Activated T-cell treated with anti-CD3 and anti-CD28 coated beads, Interleukin-2, amount 50 U/mL, for 24 hours (primary cell): ENCODE data around the gene EDEM1.

Experiments
- DNase-seq: peaks from one replicate; pipeline ENCODE4 v3.0.0-alpha.2; 2020
- H3K27ac Mint-ChIP-seq: 2 replicates; pipeline ENCODE4 v1.8.0; 2020; ENCODE audit warnings: mild to moderate bottlenecking, mixed read lengths
- H3K27me3 Mint-ChIP-seq: 2 replicates; pipeline ENCODE4 v1.8.0; 2020; ENCODE audit warnings: mixed read lengths
- H3K36me3 Mint-ChIP-seq: 2 replicates; pipeline ENCODE4 v1.8.0; 2020; ENCODE audit warnings: low read depth, mixed read lengths
- H3K4me1 Mint-ChIP-seq: 2 replicates; pipeline ENCODE4 v1.8.0; 2020; ENCODE audit warnings: low read depth, mixed read lengths
- H3K4me3 Mint-ChIP-seq: 2 replicates; pipeline ENCODE4 v1.8.0; 2020; ENCODE audit warnings: mild to moderate bottlenecking, moderate library complexity, mixed read lengths
- H3K9me3 Mint-ChIP-seq: 2 replicates; pipeline ENCODE4 v1.8.0; 2020; ENCODE audit warnings: mixed read lengths

The EDEM1 gene

GRCh38 chr3:5198986-5199731 lies 11.7 kb downstream of the EDEM1 start:
- Mint-ChIP-seq H3K4me1 (peaks cover 81% of the 10 kb centered on the region), H3K4me3 (peak overlapping the region; percentile 61), H3K27me3 (no peaks in the 10 kb centered on the region), H3K27ac (peak overlapping the region; percentile 97), H3K9me3 (no peaks in the 10 kb centered on the region), H3K36me3 (peaks cover 94% of the 10 kb centered on the region)
- no peak for DNase-seq

- Mint-ChIP-seq H3K9me3 (no peaks in the 10 kb centered on the region), H3K4me3 (no peak overlapping the region), H3K27me3 (no peaks in the 10 kb centered on the region), H3K4me1 (peaks cover 77% of the 10 kb centered on the region), H3K36me3 (peaks cover 94% of the 10 kb centered on the region), H3K27ac (peak overlapping the region; percentile 71)
- no peak for DNase-seq
These were observed 14.0 kb downstream of the EDEM1 start for GRCh38 chr3:5201536-5201935.

GRCh38 chr3:5202222-5202621 lies 14.7 kb downstream of the EDEM1 start:
- Mint-ChIP-seq H3K27me3 (no peaks in the 10 kb centered on the region), H3K36me3 (peaks cover 94% of the 10 kb centered on the region), H3K4me3 (no peak overlapping the region), H3K9me3 (no peaks in the 10 kb centered on the region), H3K27ac (peak overlapping the region; percentile 71), H3K4me1 (peaks cover 71% of the 10 kb centered on the region)
- no peak for DNase-seq

- Mint-ChIP-seq H3K36me3 (peaks cover 94% of the 10 kb centered on the region), H3K27me3 (no peaks in the 10 kb centered on the region), H3K4me3 (peak overlapping the region; percentile 38), H3K4me1 (peaks cover 43% of the 10 kb centered on the region), H3K9me3 (no peaks in the 10 kb centered on the region), H3K27ac (peak overlapping the region; percentile 93)
- peak; percentile 47 for DNase-seq
These were observed 17.8 kb downstream of the EDEM1 start for GRCh38 chr3:5205165-5205941.

GRCh38 chr3:5210926-5211325 lies 23.4 kb downstream of the EDEM1 start:
- H3K36me3 Mint-ChIP-seq, result peaks cover 98% of the 10 kb centered on the region
- no peak for DNase-seq
- H3K4me3 Mint-ChIP-seq, result no peak overlapping the region
- no peaks in the 10 kb centered on the region for H3K9me3 Mint-ChIP-seq
- peak overlapping the region; percentile 66 for H3K27ac Mint-ChIP-seq
- peaks cover 21% of the 10 kb centered on the region for H3K4me1 Mint-ChIP-seq
- H3K27me3 Mint-ChIP-seq, result no peaks in the 10 kb centered on the region

- H3K36me3 Mint-ChIP-seq, result peaks cover 95% of the 10 kb centered on the region
- no peaks in the 10 kb centered on the region for H3K27me3 Mint-ChIP-seq
- H3K4me1 Mint-ChIP-seq, result peaks cover 17% of the 10 kb centered on the region
- DNase-seq, result no peak
- peak overlapping the region; percentile 85 for H3K27ac Mint-ChIP-seq
- H3K9me3 Mint-ChIP-seq, result no peaks in the 10 kb centered on the region
- H3K4me3 Mint-ChIP-seq, result no peak overlapping the region
These were observed 25.4 kb downstream of the EDEM1 start for GRCh38 chr3:5212628-5213573.

GRCh38 chr3:5213574-5213966 lies 26.1 kb downstream of the EDEM1 start:
- Mint-ChIP-seq H3K27me3 (no peaks in the 10 kb centered on the region), H3K27ac (peak overlapping the region; percentile 85), H3K9me3 (no peaks in the 10 kb centered on the region), H3K4me1 (peaks cover 15% of the 10 kb centered on the region), H3K4me3 (no peak overlapping the region), H3K36me3 (peaks cover 95% of the 10 kb centered on the region)
- no peak for DNase-seq

GRCh38 chr3:5214352-5214751 lies 26.8 kb downstream of the EDEM1 start:
- peak overlapping the region; percentile 85 for H3K27ac Mint-ChIP-seq
- no peak overlapping the region for H3K4me3 Mint-ChIP-seq
- no peaks in the 10 kb centered on the region for H3K9me3 Mint-ChIP-seq
- peaks cover 95% of the 10 kb centered on the region for H3K36me3 Mint-ChIP-seq
- H3K4me1 Mint-ChIP-seq, result peaks cover 15% of the 10 kb centered on the region
- H3K27me3 Mint-ChIP-seq, result no peaks in the 10 kb centered on the region
- DNase-seq, result no peak

- Mint-ChIP-seq H3K27me3 (no peaks in the 10 kb centered on the region), H3K4me1 (peaks cover 8% of the 10 kb centered on the region), H3K27ac (peak overlapping the region; percentile 83), H3K9me3 (no peaks in the 10 kb centered on the region), H3K4me3 (no peak overlapping the region), H3K36me3 (peaks cover 78% of the 10 kb centered on the region)
- no peak for DNase-seq
These were observed 30.5 kb downstream of the EDEM1 start for GRCh38 chr3:5217824-5218595.

GRCh38 chr3:5218815-5219214 lies 31.3 kb downstream of the EDEM1 start:
- peaks cover 3% of the 10 kb centered on the region for H3K4me1 Mint-ChIP-seq
- peaks cover 70% of the 10 kb centered on the region for H3K36me3 Mint-ChIP-seq
- no peak overlapping the region for H3K4me3 Mint-ChIP-seq
- no peaks in the 10 kb centered on the region for H3K27me3 Mint-ChIP-seq
- DNase-seq, result no peak
- peak overlapping the region; percentile 83 for H3K27ac Mint-ChIP-seq
- no peaks in the 10 kb centered on the region for H3K9me3 Mint-ChIP-seq

GRCh38 chr3:5219216-5219615 lies 31.7 kb downstream of the EDEM1 start:
- no peak for DNase-seq
- Mint-ChIP-seq H3K27me3 (no peaks in the 10 kb centered on the region), H3K27ac (peak overlapping the region; percentile 83), H3K4me3 (no peak overlapping the region), H3K9me3 (no peaks in the 10 kb centered on the region), H3K36me3 (peaks cover 66% of the 10 kb centered on the region), H3K4me1 (peaks cover 3% of the 10 kb centered on the region)

GRCh38 chr3:5220193-5220592 lies 32.7 kb downstream of the EDEM1 start:
- DNase-seq, result no peak
- Mint-ChIP-seq H3K9me3 (no peaks in the 10 kb centered on the region), H3K27ac (peak overlapping the region; percentile 72), H3K27me3 (no peaks in the 10 kb centered on the region), H3K4me3 (no peak overlapping the region), H3K36me3 (peaks cover 56% of the 10 kb centered on the region), H3K4me1 (peaks cover 3% of the 10 kb centered on the region)

- no peak overlapping the region for H3K4me3 Mint-ChIP-seq
- peaks cover 3% of the 10 kb centered on the region for H3K4me1 Mint-ChIP-seq
- H3K9me3 Mint-ChIP-seq, result no peaks in the 10 kb centered on the region
- peak overlapping the region; percentile 72 for H3K27ac Mint-ChIP-seq
- DNase-seq, result no peak
- H3K27me3 Mint-ChIP-seq, result no peaks in the 10 kb centered on the region
- H3K36me3 Mint-ChIP-seq, result peaks cover 50% of the 10 kb centered on the region
These were observed 33.3 kb downstream of the EDEM1 start for GRCh38 chr3:5220667-5221431.
